IPS-18c (cell line): ENCODE results near the gene CACNA1E.

Experiments
- H3K4me3 ChIP-seq: 2 replicates; pipeline ENCODE4 v1.7.0; 2013; ENCODE audit warnings: low read depth, mild to moderate bottlenecking, low read length, moderate library complexity; ENCODE audit not compliant: insufficient read depth
- H3K9me3 ChIP-seq: one replicate; pipeline ENCODE4 v1.6.1; 2013; ENCODE audit warnings: mild to moderate bottlenecking, low read length, moderate library complexity; ENCODE audit not compliant: control insufficient read depth, insufficient read depth

CACNA1E gene

GRCh38 chr1:181742426-181742825 lies 259.1 kb downstream of the CACNA1E start:
- H3K9me3 ChIP-seq, result no peaks in the 10 kb centered on the region
- H3K4me3 ChIP-seq, result no peak overlapping the region

- no peaks in the 10 kb centered on the region for H3K9me3 ChIP-seq
- H3K4me3 ChIP-seq, result no peak overlapping the region
Observed at GRCh38 chr1:181743878-181744312, 260.6 kb downstream of the CACNA1E start.

- Histone ChIP-seq H3K9me3 (no peaks in the 10 kb centered on the region), H3K4me3 (no peak overlapping the region)
Observed at GRCh38 chr1:181746224-181746623, 262.9 kb downstream of the CACNA1E start.

- H3K4me3 ChIP-seq, result no peak overlapping the region
- H3K9me3 ChIP-seq, result no peaks in the 10 kb centered on the region
Observed at GRCh38 chr1:181748013-181748412, 264.7 kb downstream of the CACNA1E start.

GRCh38 chr1:181754103-181754502 lies 270.8 kb downstream of the CACNA1E start:
- H3K4me3 ChIP-seq, result no peak overlapping the region
- no peaks in the 10 kb centered on the region for H3K9me3 ChIP-seq

GRCh38 chr1:181759481-181759880 lies 276.2 kb downstream of the CACNA1E start:
- no peaks in the 10 kb centered on the region for H3K9me3 ChIP-seq
- no peak overlapping the region for H3K4me3 ChIP-seq

- Histone ChIP-seq H3K4me3 (no peak overlapping the region), H3K9me3 (no peaks in the 10 kb centered on the region)
Observed at GRCh38 chr1:181763736-181764135, 280.4 kb downstream of the CACNA1E start.

- no peaks in the 10 kb centered on the region for H3K9me3 ChIP-seq
- no peak overlapping the region for H3K4me3 ChIP-seq
Observed at GRCh38 chr1:181765451-181766026, 282.2 kb downstream of the CACNA1E start.

- Histone ChIP-seq H3K4me3 (no peak overlapping the region), H3K9me3 (no peaks in the 10 kb centered on the region)
Observed at GRCh38 chr1:181767001-181767708, 283.8 kb downstream of the CACNA1E start.

- Histone ChIP-seq H3K9me3 (no peaks in the 10 kb centered on the region), H3K4me3 (no peak overlapping the region)
Observed at GRCh38 chr1:181768211-181768929, 285.1 kb downstream of the CACNA1E start.

- Histone ChIP-seq H3K4me3 (no peak overlapping the region), H3K9me3 (no peaks in the 10 kb centered on the region)
Observed at GRCh38 chr1:181768930-181769280, 285.6 kb downstream of the CACNA1E start.

- Histone ChIP-seq H3K4me3 (no peak overlapping the region), H3K9me3 (no peaks in the 10 kb centered on the region)
Observed at GRCh38 chr1:181769846-181770245, 286.5 kb downstream of the CACNA1E start.

GRCh38 chr1:181772714-181773113 lies 289.4 kb downstream of the CACNA1E start:
- Histone ChIP-seq H3K4me3 (no peak overlapping the region), H3K9me3 (no peaks in the 10 kb centered on the region)

GRCh38 chr1:181776044-181776443 lies 292.7 kb downstream of the CACNA1E start:
- Histone ChIP-seq H3K9me3 (no peaks in the 10 kb centered on the region), H3K4me3 (no peak overlapping the region)

GRCh38 chr1:181777286-181777685 lies 294.0 kb downstream of the CACNA1E start:
- Histone ChIP-seq H3K9me3 (no peaks in the 10 kb centered on the region), H3K4me3 (no peak overlapping the region)

GRCh38 chr1:181777812-181778211 lies 294.5 kb downstream of the CACNA1E start:
- no peaks in the 10 kb centered on the region for H3K9me3 ChIP-seq
- no peak overlapping the region for H3K4me3 ChIP-seq

- no peaks in the 10 kb centered on the region for H3K9me3 ChIP-seq
- H3K4me3 ChIP-seq, result no peak overlapping the region
Observed at GRCh38 chr1:181778640-181779260, 295.4 kb downstream of the CACNA1E start.

- Histone ChIP-seq H3K9me3 (no peaks in the 10 kb centered on the region), H3K4me3 (no peak overlapping the region)
Observed at GRCh38 chr1:181779343-181779742, 296.0 kb downstream of the CACNA1E start.
